VCaP (cell line): Measurements from ENCODE around the gene OPRM1.

Source experiments
- H3K27ac ChIP-seq: fragments of 450-650 bp; 2 replicates; pipeline ENCODE4 v1.5.1; 2017
- CTCF ChIP-seq: fragments of 450-650 bp; conservative IDR thresholded peaks from 2 replicates; pipeline ENCODE4 v1.5.1; 2017; ENCODE audit warnings: mild to moderate bottlenecking, moderate library complexity

Gene OPRM1

GRCh38 chr6:154125421-154125820 is 86.4 kb downstream of the OPRM1 start:
- no peak overlapping the region for H3K27ac ChIP-seq
- no peak for TF ChIP-seq CTCF

DNA sequence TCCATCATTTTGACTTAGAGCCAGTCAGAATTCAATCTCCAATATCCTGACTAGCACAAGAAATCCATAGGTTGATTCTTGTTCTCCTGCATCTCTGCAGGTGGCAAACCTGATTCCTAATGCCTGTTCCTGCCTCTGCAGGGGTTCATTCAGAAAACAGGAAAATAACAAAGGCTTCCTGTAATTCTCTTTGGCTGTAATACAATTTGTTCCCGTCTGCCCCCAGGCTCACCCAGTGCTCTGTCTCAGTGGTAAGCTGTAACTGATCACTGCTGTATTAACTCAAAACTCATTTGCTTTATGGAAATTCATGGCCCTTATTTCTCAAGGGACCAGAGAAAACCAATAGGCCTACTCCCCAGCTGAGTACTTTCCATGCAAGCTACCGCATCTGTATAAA is 88.6 kb downstream of the OPRM1 start:
- no peak overlapping the region for H3K27ac ChIP-seq
- no peak for TF ChIP-seq CTCF

DNA sequence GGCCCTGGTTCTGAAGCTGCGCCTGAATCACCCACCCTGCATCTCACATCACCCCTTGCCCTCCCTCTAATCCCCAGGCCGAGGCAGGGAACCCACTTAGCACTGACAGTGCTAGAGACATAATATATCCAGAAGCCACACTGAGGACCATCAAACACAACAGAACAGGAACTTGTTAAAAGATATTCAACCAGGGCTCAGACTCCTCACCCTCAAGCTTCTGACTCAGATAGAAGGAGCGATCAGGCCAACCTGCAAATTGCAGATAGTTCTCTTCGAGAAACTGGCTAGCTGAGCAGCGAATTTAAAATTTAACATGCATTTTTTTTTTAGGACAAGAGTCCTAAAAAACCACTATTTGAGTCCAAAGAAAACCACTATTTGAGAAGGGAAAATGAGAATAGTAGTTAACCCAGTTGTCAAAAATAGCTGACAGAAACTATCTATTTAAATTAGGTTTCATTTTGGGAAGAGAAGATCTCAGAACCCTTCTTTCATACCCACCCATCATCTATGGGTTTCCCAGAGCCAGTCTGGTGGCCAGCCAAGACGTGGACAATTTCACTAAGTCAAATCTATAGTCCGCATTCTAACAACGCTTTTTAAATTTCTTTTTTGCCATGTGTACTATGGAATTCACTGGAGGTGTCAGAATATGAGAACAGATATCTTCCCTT is 95.6 kb downstream of the OPRM1 start:
- TF ChIP-seq CTCF: no peak

GRCh38 chr6:154138793-154139192 is 99.8 kb downstream of the OPRM1 start:
- no peak for TF ChIP-seq CTCF
- H3K27ac ChIP-seq: no peak overlapping the region

More for the DNA sequence above, 95.6 kb downstream of the OPRM1 start:
- H3K27ac ChIP-seq: no peak overlapping the region

- no peak for TF ChIP-seq CTCF
- H3K27ac ChIP-seq: no peak overlapping the region
Observed at GRCh38 chr6:154139892-154140291, 100.9 kb downstream of the OPRM1 start.

- no peak overlapping the region for H3K27ac ChIP-seq
- TF ChIP-seq CTCF: no peak
Observed at GRCh38 chr6:154140743-154141142, 101.7 kb downstream of the OPRM1 start.

DNA sequence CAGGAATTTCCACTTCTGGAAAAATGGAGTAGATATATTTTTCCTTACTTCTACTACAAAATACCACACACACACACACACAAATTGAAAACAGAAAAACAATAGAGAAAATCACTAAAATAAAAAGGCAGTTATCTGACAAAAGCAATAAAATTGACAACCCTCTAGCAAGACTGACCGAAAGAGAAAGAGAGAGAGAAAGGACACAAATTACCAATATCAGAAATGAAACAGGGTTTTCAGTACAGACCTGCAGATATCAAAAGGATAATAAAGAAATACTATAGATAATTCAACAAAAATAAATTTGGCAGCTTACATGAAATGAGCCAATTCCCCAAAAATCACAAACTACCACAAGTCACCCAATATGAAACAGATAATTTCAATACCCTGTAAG is 104.7 kb downstream of the OPRM1 start:
- TF ChIP-seq CTCF: no peak
- no peak overlapping the region for H3K27ac ChIP-seq
